Parathyroid adenoma (tissue), 2 donors: ENCODE data around the gene CELA3A.
"Not testable (repeated sequence)": the region's sequence is repeated elsewhere in the genome, so short reads cannot be mapped to it uniquely, and the experiment has no call there.

Experiments
- H2AFZ ChIP-seq: fragments of 300-600 bp; sonication (generic); one replicate; pipeline ENCODE4 v1.7.0; 2017; ENCODE audit warnings: antibody characterized with exemption, mild to moderate bottlenecking
- H3K27ac ChIP-seq: fragments of 300-600 bp; sonication (generic); one replicate; pipeline ENCODE4 v1.7.0; 2017
- H3K27me3 ChIP-seq: fragments of 300-600 bp; sonication (generic); one replicate; pipeline ENCODE4 v1.7.0; 2017; ENCODE audit warnings: low read length; ENCODE audit not compliant: control insufficient read depth, insufficient read depth
- H3K36me3 ChIP-seq: fragments of 300-600 bp; sonication (generic); one replicate; pipeline ENCODE4 v1.7.0; 2017; ENCODE audit warnings: low read length; ENCODE audit not compliant: control insufficient read depth, insufficient read depth
- H3K4me1 ChIP-seq: fragments of 300-600 bp; sonication (generic); one replicate; pipeline ENCODE4 v1.7.0; 2017; ENCODE audit warnings: control low read depth
- H3K4me2 ChIP-seq: fragments of 300-600 bp; sonication (generic); one replicate; pipeline ENCODE4 v1.7.0; 2017; ENCODE audit warnings: low read length
- H3K4me3 ChIP-seq: fragments of 300-600 bp; sonication (generic); one replicate; pipeline ENCODE4 v1.7.0; 2017; ENCODE audit warnings: low read depth, low read length
- H3K79me2 ChIP-seq: fragments of 300-600 bp; sonication (generic); one replicate; pipeline ENCODE4 v1.7.0; 2017; ENCODE audit warnings: control low read depth
- H3K9ac ChIP-seq: fragments of 300-600 bp; sonication (generic); one replicate; pipeline ENCODE4 v1.7.0; 2017; ENCODE audit warnings: mild to moderate bottlenecking
- H3K9me3 ChIP-seq: fragments of 300-600 bp; sonication (generic); one replicate; pipeline ENCODE4 v1.7.0; 2017; ENCODE audit warnings: low read length; ENCODE audit not compliant: control insufficient read depth
- CTCF ChIP-seq: fragments of 300-600 bp; sonication (generic); IDR thresholded peaks from one replicate; pipeline ENCODE4 v1.7.0; 2017; ENCODE audit warnings: antibody characterized with exemption, mild to moderate bottlenecking
- donor health status: primary hyperparathyroidism.

The CELA3A gene

GRCh38 chr1:22026924-22027289, 25.4 kb downstream of the CELA3A start:
- Histone ChIP-seq H3K27me3 (no peaks in the 10 kb centered on the region), H3K4me1 (peaks cover 4% of the 10 kb centered on the region), H3K9me3 (no peaks in the 10 kb centered on the region), H3K9ac (no peak overlapping the region), H3K27ac (no peak overlapping the region), H2AFZ (no peak overlapping the region), H3K36me3 (no peaks in the 10 kb centered on the region), H3K79me2 (no peaks in the 10 kb centered on the region), H3K4me2 (no peak overlapping the region), H3K4me3 (no peak overlapping the region)
- TF ChIP-seq CTCF = no peak

GRCh38 chr1:22030057-22030456, 28.6 kb downstream of the CELA3A start:
- peaks cover 4% of the 10 kb centered on the region for H3K4me1 ChIP-seq
- H3K27me3 ChIP-seq = no peaks in the 10 kb centered on the region
- no peak overlapping the region for H3K27ac ChIP-seq
- H3K9me3 ChIP-seq = no peaks in the 10 kb centered on the region
- no peak for TF ChIP-seq CTCF
- no peak overlapping the region for H3K9ac ChIP-seq
- H2AFZ ChIP-seq = no peak overlapping the region
- H3K4me2 ChIP-seq = peak overlapping the region; percentile 23
- H3K36me3 ChIP-seq = no peaks in the 10 kb centered on the region
- H3K79me2 ChIP-seq = no peaks in the 10 kb centered on the region
- no peak overlapping the region for H3K4me3 ChIP-seq

DNA sequence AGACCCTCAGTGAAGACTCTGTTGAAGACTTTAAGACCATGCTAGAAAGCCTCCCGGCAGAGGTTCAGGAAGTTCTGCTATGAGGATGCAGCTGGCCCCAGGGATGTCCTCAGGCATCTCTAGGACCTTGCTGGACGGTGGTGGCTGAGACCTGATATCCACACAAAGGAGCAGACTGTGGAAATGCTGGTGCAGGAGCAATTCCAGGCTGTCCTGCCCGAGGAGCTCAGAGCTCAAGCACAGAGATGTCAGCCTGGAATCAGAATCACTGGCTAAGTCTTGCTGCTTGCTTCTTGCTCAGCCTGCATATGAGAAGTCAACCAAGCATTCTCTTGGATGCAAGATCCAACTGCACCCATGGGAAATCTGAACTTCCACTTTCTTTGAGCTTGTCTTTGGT, 29.0 kb downstream of the CELA3A start:
- Histone ChIP-seq H3K79me2 (no peaks in the 10 kb centered on the region), H3K9me3 (no peaks in the 10 kb centered on the region), H3K4me1 (peaks cover 4% of the 10 kb centered on the region), H3K27ac (no peak overlapping the region), H2AFZ (no peak overlapping the region), H3K4me2 (peak overlapping the region; percentile 23), H3K27me3 (no peaks in the 10 kb centered on the region), H3K4me3 (no peak overlapping the region), H3K9ac (no peak overlapping the region), H3K36me3 (no peaks in the 10 kb centered on the region)
- no peak for TF ChIP-seq CTCF

DNA sequence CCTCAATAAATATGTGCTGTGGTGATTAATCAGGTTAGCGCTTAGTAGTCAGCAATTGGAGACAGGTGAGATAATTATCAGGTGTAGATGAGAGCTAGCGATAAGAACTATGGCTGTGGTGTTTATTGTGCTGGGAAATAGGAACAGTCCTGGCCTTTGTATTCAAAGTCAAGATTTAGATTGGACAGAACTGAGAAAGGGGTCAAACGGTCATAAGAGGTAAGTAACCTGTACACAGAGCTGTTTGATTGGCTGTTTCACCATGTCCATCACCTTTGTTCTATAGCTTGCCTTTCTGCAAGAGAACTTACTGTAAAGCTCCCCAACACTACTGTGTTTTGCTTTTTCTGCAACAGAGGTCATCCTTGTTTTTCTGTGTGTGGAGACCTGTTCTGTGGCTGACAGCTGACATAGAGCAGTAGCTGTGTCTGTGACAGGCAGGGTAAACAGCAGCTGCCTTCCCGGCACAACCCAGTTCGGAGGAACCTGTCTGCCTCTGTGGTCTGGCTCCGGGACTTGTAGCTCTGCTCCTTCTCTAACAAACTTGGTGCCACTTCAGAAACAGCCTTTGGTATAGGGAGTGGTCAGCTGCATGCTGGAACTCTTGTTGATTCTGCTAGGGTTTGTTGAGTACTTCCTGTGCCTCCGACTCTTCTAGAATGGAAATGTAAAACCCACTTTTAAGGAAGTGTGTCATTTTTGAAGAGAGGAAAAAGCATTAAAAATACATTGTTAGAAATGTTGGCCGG, 29.9 kb downstream of the CELA3A start:
- Histone ChIP-seq H2AFZ (no peak overlapping the region), H3K27ac (no peak overlapping the region)

GRCh38 chr1:22034834-22035233, 33.4 kb downstream of the CELA3A start:
- not testable (repeated sequence) for H3K9ac ChIP-seq, H3K36me3 ChIP-seq

More for the DNA sequence above, 29.9 kb downstream of the CELA3A start:
- no peaks in the 10 kb centered on the region for H3K79me2 ChIP-seq
- H3K4me2 ChIP-seq = peak overlapping the region; percentile 55
- H3K9ac ChIP-seq = no peak overlapping the region
- no peaks in the 10 kb centered on the region for H3K36me3 ChIP-seq
- no peak overlapping the region for H3K4me3 ChIP-seq
- H3K9me3 ChIP-seq = no peaks in the 10 kb centered on the region
- H3K4me1 ChIP-seq = peaks cover 4% of the 10 kb centered on the region
- no peak for TF ChIP-seq CTCF
- no peaks in the 10 kb centered on the region for H3K27me3 ChIP-seq

More at GRCh38 chr1:22034834-22035233, 33.4 kb downstream of the CELA3A start:
- not testable (repeated sequence) for H3K4me3 ChIP-seq, H3K4me2 ChIP-seq, H3K9me3 ChIP-seq, H3K27me3 ChIP-seq, H3K27ac ChIP-seq, H3K4me1 ChIP-seq, H3K79me2 ChIP-seq, H2AFZ ChIP-seq
